NCI-H1092 (cell line): ENCODE results near the gene SLC14A1.

Experiments
- DNase-seq: peaks from one replicate; lab custom pipeline; 2025; lab: John Stamatoyannopoulos, UW

The SLC14A1 gene

DNA sequence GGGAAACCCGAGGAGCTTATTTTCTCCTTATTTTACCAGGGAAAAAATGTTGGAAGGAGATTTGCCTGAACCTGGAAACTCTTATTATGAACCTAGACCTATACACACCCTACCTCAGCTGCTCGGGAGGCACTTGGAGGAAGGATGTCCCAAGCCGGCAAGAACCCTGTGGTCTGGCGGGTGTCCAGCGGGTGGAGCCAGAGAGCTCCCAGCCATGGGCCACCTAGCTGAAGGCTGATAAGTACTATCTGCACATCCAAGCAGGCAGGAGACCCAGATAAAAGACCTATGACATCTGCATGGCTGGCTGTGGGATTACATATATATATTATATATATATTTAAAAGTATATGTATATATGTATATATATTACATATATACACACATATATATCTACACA is 1.1 kb upstream of the SLC14A1 start:
- DNase-seq: peak; percentile 74

- DNase-seq: no peak
These were observed 620 bp downstream of the SLC14A1 start for GRCh38 chr18:45724601-45725000.

DNA sequence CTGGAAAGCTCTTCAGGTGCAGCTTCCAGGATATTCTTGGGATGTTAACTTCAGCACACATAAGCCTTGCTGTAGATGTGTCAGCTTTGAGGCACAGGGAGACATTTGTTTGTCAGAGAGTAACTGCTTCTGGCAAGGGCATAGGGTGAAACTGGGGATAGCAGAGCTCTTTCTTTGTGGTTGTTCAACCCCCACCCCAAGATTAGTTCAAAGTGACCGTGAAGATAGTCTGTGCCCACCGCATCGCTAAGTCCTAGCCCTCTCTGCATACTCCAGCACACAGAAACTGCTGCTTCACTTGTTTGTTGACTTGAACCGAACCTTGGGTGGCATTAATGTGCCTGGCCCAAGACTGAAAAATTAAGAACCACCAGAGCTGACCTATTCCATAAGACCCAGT is 1.4 kb downstream of the SLC14A1 start:
- DNase-seq: no peak

- no peak for DNase-seq
These were observed 2.6 kb downstream of the SLC14A1 start for GRCh38 chr18:45726603-45727002.

DNA sequence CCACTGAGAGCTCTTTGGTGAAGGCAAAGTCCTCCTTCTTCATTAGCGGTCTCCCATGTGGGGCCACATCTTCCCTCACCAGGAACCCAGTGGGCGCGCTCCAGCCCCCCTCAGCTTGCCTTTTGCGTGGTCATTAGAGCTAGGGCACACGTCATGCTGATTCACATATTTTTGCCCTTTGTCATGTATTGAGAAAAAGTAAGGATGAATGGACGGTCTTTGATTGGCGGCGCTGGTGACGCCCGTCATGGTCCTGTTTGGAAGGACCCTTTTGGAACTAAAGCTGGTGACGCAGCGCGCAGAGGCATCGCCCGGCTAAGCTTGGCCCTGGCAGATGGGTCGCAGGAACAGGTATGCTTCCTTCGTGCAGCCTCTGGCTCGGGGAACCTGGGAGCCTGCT is 3.1 kb downstream of the SLC14A1 start:
- DNase-seq: no peak

DNA sequence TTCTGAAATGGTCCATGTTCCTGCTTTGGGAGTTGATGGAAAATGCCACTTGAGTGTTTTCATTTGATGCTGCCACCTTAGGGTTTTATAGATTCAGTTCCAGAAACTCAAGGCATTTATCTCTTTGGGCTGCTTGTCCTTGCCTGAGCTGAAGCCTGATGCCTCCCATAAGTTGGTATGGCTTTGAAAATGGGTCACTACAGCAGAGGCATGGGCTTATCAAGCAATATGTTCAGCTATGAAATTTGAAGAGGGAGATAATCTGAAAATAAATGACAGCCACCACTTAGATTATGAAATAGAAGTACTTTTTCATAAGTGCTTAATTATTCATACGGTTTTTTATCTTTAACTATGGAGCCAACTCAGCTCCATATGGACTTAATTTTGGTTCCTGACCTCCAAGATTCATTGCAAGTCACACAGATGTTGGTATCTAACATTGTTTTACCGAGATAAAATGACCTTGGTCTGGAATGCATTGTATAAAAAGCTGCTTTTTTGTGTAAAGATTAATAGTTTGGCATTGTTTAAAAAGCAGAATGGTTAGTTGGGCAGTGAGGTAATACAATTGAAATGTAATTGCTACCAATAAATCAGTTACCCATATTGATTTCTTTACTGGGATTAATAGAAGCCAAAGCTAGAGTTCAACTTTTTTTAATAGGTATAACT is 4.5 kb downstream of the SLC14A1 start:
- DNase-seq: no peak

DNA sequence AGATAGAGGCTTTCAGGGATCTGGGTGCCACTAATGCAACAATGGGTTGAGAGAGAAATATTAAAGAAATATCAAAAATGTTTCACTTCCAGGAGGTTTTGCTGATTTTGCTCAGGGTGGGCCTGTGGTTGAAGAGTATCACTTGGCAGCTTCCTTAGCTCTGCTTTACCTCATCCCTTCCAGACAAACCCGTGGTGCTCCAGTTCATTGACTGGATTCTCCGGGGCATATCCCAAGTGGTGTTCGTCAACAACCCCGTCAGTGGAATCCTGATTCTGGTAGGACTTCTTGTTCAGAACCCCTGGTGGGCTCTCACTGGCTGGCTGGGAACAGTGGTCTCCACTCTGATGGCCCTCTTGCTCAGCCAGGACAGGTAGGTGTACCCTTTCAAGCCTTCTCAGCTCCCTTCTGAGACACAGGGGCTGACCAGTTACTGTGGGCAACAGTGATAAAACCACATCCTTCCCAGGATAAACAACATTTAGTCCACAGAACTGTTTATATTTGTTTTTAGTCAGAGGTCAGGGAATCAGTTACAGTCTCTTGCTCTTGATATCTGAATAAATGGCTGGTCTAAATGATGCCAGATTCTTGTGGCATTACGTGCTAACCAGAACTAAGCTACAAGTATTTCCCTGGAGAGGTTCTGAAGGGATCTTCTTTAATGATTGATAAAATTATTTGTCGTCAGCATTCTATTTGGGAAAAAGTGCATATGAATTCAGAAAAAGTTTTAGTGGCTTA is 7.0 kb downstream of the SLC14A1 start:
- DNase-seq: no peak

GRCh38 chr18:45731716-45732115 is 7.7 kb downstream of the SLC14A1 start:
- no peak for DNase-seq

DNA sequence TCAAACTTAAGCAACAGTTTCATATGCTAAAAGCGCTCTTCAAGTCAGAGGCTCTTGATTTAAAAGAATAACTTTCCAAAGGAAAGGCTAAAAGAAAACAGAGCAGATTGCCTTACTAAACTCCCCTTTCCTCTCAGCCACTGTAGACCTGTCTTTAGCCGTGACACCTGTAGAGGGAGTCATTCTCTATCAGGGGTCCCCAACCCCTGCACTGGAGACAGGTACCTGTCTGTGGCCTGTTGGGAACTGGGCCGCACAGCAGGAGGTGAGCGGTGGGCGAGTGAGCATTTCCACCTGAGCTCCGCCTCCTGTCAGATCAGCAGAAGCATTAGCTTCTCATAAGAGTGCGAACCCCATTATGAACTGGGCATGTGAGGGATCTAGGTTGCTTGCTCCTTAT is 9.6 kb downstream of the SLC14A1 start:
- DNase-seq: no peak

DNA sequence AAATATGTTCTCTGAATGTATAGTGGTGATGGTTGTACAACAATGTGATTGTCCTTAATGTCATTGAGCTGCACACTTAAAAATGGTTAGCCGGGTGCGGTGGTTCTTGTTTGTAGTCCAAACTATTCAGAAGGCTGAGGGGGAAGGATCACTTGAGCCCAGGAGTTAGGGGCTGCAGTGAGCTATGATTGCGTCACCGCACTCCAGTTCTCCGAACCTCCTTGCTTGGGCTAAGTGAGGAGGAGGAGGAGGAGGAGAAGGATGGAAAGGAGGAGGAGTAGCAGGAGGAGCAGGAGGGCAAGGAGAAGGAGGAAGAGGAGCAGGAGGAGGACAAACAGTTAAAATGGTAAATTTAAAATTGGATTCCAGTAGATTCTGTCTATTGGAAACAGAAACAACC is 10.5 kb downstream of the SLC14A1 start:
- DNase-seq: no peak

- no peak for DNase-seq
These were observed 11.0 kb downstream of the SLC14A1 start for GRCh38 chr18:45734944-45735343.

DNA sequence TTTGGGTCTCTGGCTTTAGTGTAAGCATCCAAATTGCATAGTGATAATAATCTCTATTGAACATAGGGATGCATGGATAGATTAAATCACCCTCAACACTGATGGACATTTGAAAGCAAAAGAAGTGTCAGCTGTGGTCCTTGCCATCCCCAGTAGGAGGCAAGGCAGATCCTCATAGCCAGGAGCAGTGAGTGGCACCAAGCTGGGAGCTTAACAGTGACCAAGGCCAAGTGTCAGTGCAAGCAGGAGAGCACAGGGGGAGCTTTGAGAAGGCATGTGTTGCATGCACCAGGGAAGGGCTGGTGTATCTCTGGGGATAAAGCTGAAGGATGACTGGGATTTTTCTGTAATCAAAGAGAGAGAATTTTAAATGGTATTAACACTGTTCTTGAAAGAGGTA is 14.7 kb downstream of the SLC14A1 start:
- no peak for DNase-seq

GRCh38 chr18:45739268-45739667 is 15.3 kb downstream of the SLC14A1 start:
- DNase-seq: no peak

GRCh38 chr18:45739848-45740247 is 15.9 kb downstream of the SLC14A1 start:
- no peak for DNase-seq

GRCh38 chr18:45741056-45741455 is 17.1 kb downstream of the SLC14A1 start:
- DNase-seq: no peak

DNA sequence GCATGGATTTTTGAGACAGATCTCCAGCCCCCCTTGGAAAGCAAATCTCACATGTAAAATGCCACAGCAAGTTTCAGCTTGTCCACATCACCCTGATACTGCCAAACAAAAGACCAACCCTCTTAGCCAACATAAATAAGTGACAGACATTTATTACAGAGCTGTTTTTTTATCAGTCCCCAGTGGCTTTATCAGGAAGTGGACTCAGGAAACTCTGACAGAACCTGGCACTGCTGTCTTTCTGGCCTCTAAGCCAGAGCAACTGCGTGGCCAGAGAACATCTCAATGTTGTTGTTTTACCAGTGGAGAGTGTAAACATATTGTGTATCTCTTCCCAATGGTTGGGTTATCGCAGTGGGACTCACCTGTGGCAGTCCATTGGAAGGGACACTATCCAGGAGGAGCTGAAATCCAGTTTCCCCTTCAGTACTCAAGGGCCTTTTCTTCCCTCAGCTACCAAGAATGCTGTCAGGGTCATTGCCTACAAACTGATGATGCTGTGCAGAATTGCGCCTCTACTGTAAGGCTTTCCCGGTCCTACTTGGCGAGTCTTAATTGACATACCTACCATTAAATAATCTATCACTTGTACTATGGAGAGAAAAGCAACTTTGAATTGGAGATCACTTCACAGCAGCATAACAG is 22.0 kb downstream of the SLC14A1 start:
- no peak for DNase-seq

GRCh38 chr18:45748501-45748900 is 24.5 kb downstream of the SLC14A1 start:
- no peak for DNase-seq

DNA sequence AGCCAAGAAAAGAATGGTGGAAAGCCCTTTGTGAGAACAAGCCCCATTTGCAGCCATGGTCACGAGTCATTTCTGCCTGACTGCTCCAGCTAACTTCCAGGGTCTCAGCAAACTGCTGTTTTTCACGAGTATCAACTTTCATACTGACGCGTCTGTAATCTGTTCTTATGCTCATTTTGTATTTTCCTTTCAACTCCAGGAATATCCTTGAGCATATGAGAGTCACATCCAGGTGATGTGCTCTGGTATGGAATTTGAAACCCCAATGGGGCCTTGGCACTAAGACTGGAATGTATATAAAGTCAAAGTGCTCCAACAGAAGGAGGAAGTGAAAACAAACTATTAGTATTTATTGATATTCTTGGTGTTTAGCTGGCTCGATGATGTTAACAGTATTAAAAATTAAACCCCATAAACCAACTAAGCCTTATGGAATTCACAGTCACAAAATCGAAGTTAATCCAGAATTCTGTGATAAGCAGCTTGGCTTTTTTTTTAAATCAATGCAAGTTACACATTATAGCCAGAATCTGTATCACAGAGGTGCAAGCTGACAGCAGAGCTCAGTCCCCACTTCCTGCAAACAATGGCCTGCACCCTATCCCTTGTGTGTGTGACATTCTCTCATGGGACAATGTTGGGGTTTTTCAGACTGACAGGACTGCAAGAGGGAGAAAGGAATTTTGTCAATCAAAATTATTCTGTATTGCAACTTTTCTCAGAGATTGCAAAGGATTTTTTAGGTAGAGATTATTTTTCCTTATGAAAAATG is 26.1 kb downstream of the SLC14A1 start:
- DNase-seq: no peak

- no peak for DNase-seq
These were observed 27.8 kb downstream of the SLC14A1 start for GRCh38 chr18:45751766-45752165.

GRCh38 chr18:45752681-45753080 is 28.7 kb downstream of the SLC14A1 start:
- no peak for DNase-seq

DNA sequence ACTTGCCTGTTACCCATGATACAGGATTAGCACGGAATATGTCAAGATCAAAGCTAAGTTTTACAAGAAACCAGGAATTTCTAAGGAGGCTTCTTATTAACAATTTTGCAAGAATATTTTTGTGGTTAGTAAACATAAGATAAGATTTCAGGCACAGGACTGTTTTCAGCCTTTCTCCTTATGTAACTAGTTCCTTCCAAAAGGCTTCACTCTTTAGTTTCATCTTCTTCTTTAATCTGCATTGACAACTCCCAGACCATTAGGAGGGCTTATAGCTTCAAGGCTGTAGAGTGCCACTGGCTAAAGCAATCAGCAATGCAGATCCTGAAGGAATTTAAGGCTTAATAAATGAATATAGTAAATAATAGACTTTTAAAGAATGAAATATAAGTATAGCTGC is 29.3 kb downstream of the SLC14A1 start:
- no peak for DNase-seq

- DNase-seq: peak; percentile 10
These were observed 32.0 kb downstream of the SLC14A1 start for GRCh38 chr18:45755934-45756333.

DNA sequence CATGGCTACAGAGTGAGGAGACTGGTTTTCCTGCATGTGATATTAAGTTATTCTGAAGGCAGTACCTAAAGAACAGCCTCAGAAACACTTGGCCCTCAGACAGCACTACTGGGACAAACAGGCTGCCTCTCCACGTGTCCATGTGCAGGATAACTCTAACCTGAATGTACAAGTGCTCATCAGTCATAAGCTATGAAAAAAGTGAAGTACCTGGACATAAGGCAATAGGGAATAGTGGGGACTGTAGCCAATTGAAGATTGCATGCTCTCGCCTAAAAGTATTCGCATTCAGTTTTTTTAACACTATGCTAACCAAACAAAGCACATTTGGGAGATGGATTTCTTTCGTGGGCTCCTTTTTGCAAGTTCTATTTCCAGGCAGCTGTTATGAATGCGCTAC is 33.0 kb downstream of the SLC14A1 start:
- no peak for DNase-seq
